SJCRH30 (cell line): ENCODE results near the gene GPR176. TPM values are rescaled to one million over a fixed set of nuclear protein-coding genes. Genes with fewer than 3 reads are reported as not detected.
"Not testable (repeated sequence)": the region's sequence is repeated elsewhere in the genome, so short reads cannot be mapped to it uniquely, and the experiment has no call there.

Experiments used
- DNase-seq, 2 experiments: peaks; one replicate each; pipeline ENCODE4 v3.0.0-alpha.2; 2015 to 2020
- H3K27ac ChIP-seq: fragments of 250-450 bp; sonication (Bioruptor Pico); 2 replicates; pipeline ENCODE4 v1.5.1; 2020; ENCODE audit warnings: mild to moderate bottlenecking, moderate library complexity
- H3K27me3 ChIP-seq: fragments of 250-450 bp; sonication (Bioruptor Pico); 2 replicates; pipeline ENCODE4 v1.5.1; 2020; ENCODE audit warnings: mild to moderate bottlenecking, moderate library complexity
- H3K36me3 ChIP-seq: fragments of 250-450 bp; sonication (Bioruptor Pico); 2 replicates; pipeline ENCODE4 v1.5.1; 2020; ENCODE audit warnings: mild to moderate bottlenecking, moderate library complexity
- H3K4me1 ChIP-seq: fragments of 250-450 bp; sonication (Bioruptor Pico); 2 replicates; pipeline ENCODE4 v1.5.1; 2020; ENCODE audit warnings: mild to moderate bottlenecking, moderate library complexity
- H3K4me3 ChIP-seq: fragments of 250-450 bp; sonication (Bioruptor Pico); 2 replicates; pipeline ENCODE4 v1.5.1; 2020; ENCODE audit warnings: mild to moderate bottlenecking, moderate library complexity
- H3K9me3 ChIP-seq: fragments of 250-450 bp; sonication (Bioruptor Pico); replicated peaks from 2 replicates; pipeline ENCODE4 v1.5.1; 2020; ENCODE audit warnings: mild to moderate bottlenecking, moderate library complexity
- total RNA-seq: library from RNA; depleted of rRNA; stranded (reverse); fragments of >200 nt; shearing (Covaris generic); gene quantifications from 2 replicates; pipeline ENCODE4 v1.2.3, GENCODE V29; 2014

GPR176 gene
- total RNA-seq, 1 experiment from 2014 or later: 16.1 TPM

DNA sequence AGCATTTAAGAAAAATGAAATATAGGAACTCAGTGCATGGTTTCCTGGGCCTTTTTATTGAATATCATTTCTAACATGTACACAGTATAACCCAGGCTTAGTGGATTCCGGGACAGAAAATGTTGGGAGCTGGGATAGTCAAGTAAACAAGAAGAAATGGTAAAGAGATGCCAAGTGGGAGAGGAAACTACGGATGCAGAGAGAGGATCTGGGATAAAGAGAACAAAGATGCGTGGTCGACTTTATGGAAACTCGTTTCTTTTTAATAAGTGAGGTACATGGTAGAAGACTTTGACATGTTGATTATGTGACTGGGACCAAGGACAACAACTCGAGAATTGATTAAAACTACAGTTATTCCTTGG lies 1.2 kb upstream of the GPR176 start:
- H3K36me3 ChIP-seq: no peaks in the 10 kb centered on the region
- DNase-seq: no peak
- H3K27me3 ChIP-seq: no peaks in the 10 kb centered on the region
- peak overlapping the region; percentile 85 for H3K27ac ChIP-seq
- H3K9me3 ChIP-seq: no peaks in the 10 kb centered on the region
- peaks cover 7% of the 10 kb centered on the region; the same call in 1 of the 2 replicates for H3K4me1 ChIP-seq
- H3K4me3 ChIP-seq: peak overlapping the region; percentile 63

DNA sequence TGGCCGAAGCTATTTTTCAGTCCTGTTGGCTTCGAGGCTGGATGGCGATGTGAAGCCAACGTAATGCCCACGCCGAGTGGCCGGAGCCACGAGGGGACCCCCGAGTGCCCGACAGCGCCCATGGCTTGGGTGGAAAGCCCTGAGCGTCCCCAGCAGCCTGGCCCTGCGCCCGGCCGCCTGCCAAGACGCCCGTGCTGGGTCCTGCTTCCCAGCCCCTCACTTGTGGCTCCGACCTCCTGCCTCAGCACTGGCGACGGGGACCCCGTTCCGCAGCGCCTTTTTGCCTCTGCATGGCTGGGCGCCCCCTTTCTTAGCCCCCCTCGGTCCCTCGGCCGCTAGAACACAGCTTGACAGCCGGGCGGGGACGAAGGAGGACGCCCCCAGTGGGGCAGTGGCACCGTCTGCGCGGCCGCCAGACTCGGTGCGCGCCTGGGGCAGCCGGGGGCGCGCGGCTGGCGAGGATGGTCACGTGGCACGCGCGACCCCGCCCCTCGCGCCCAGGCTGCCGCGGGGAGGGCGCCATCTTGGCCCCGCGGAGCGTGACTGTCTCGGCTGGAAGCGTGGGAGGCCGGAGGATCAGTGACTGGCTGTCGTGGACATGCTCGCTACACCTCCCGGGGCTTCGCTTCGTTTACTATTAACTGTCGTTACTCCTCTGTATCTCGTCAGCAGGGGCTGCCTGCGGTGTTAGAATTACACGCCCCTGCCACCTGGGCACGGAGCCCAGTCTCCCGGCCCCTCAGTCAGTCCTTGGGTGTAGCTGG lies 626 bp upstream of the GPR176 start:
- Histone ChIP-seq H3K27me3 (no peaks in the 10 kb centered on the region), H3K27ac (peak overlapping the region; percentile 85), H3K4me3 (peak overlapping the region; percentile 63), H3K4me1 (peaks cover 7% of the 10 kb centered on the region; the same call in 1 of the 2 replicates), H3K36me3 (no peaks in the 10 kb centered on the region), H3K9me3 (no peaks in the 10 kb centered on the region)
- DNase-seq: peak; percentile 78 to 85

- DNase-seq: no peak
- peaks cover 7% of the 10 kb centered on the region; the same call in 1 of the 2 replicates for H3K4me1 ChIP-seq
- no peaks in the 10 kb centered on the region for H3K36me3 ChIP-seq
- no peaks in the 10 kb centered on the region for H3K9me3 ChIP-seq
- peak overlapping the region; percentile 63 for H3K4me3 ChIP-seq
- H3K27ac ChIP-seq: no peak overlapping the region
- no peaks in the 10 kb centered on the region for H3K27me3 ChIP-seq
Observed at GRCh38 chr15:39919411-39919747, 687 bp downstream of the GPR176 start.

DNA sequence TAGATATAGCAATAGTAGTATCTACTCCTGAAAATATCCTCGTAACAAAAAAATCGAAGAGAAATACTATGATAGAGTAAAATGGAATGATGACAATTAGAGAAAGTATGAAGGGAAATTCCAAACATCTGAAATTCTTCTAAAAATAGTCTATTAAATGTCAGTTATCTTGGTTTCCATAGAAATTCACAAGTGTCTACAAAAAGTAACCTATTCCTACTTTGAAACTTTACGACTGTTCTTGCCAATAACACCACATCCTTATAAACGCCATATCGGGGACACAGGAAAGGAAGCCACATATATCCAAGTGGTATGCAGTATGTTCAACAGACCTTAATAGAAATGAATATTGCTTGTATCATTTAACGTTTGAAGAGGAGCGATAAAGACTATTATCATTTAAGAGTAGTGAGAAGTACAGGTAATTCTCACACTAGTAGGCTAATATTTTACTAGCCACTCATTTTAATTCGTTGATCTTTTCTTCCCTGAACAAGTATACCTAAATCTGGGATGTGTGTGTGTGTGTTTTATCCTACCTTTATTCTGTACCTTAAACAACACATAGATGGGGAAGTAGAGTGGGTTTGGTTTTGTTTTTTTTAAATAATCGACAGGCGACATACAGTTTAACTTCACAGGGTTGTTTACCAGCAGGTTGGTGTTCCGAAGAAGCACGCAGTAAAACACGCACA lies 1.2 kb downstream of the GPR176 start:
- Histone ChIP-seq H3K4me3 (peak overlapping the region; percentile 63), H3K27ac (no peak overlapping the region)
- no peak for DNase-seq

GRCh38 chr15:39914977-39915376 lies 5.1 kb downstream of the GPR176 start:
- Histone ChIP-seq H3K4me1 (no peaks in the 10 kb centered on the region), H3K36me3 (no peaks in the 10 kb centered on the region), H3K27me3 (no peaks in the 10 kb centered on the region), H3K4me3 (no peak overlapping the region), H3K27ac (no peak overlapping the region), H3K9me3 (no peaks in the 10 kb centered on the region)
- no peak for DNase-seq

More for the DNA sequence above, 1.2 kb downstream of the GPR176 start:
- H3K4me1 ChIP-seq: peaks cover 7% of the 10 kb centered on the region; the same call in 1 of the 2 replicates
- no peaks in the 10 kb centered on the region for H3K27me3 ChIP-seq
- H3K9me3 ChIP-seq: no peaks in the 10 kb centered on the region
- no peaks in the 10 kb centered on the region for H3K36me3 ChIP-seq

DNA sequence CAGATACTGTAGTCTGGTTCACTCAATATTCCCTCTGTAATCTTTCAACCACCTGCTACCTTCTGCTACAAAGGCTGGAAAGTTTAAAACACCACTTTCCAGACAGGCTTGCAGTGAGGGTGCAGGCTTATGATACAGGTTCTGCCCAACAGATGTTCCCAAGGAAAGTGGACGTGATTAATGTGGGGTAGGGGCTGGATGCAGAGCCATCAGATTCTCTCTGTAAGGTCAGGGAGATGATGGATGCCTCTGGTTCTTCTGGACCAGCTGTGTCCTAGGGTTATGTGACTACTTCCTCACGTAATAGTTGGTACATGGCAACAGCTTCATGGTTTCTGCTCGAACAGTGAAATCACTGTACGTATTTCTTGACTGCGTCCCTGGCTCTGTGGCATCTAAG lies 11.1 kb downstream of the GPR176 start:
- Histone ChIP-seq H3K4me3 (no peak overlapping the region), H3K9me3 (no peaks in the 10 kb centered on the region), H3K27ac (no peak overlapping the region; the same call in 1 of the 2 replicates), H3K4me1 (peaks cover 6% of the 10 kb centered on the region; the same call in 1 of the 2 replicates), H3K36me3 (no peaks in the 10 kb centered on the region), H3K27me3 (no peaks in the 10 kb centered on the region)
- DNase-seq: no peak

GRCh38 chr15:39908186-39908585 lies 11.9 kb downstream of the GPR176 start:
- peaks cover 6% of the 10 kb centered on the region; the same call in 1 of the 2 replicates for H3K4me1 ChIP-seq
- H3K9me3 ChIP-seq: no peaks in the 10 kb centered on the region
- no peak overlapping the region for H3K4me3 ChIP-seq
- DNase-seq: peak; percentile 49 to 71
- no peaks in the 10 kb centered on the region for H3K27me3 ChIP-seq
- no peaks in the 10 kb centered on the region for H3K36me3 ChIP-seq
- H3K27ac ChIP-seq: peak overlapping the region; percentile 3; the same call in 1 of the 2 replicates

- Histone ChIP-seq H3K36me3 (no peaks in the 10 kb centered on the region), H3K27me3 (no peaks in the 10 kb centered on the region), H3K4me1 (peaks cover 6% of the 10 kb centered on the region; the same call in 1 of the 2 replicates), H3K27ac (no peak overlapping the region), H3K9me3 (no peaks in the 10 kb centered on the region), H3K4me3 (no peak overlapping the region)
- DNase-seq: no peak
Observed at GRCh38 chr15:39907216-39907615, 12.8 kb downstream of the GPR176 start.

DNA sequence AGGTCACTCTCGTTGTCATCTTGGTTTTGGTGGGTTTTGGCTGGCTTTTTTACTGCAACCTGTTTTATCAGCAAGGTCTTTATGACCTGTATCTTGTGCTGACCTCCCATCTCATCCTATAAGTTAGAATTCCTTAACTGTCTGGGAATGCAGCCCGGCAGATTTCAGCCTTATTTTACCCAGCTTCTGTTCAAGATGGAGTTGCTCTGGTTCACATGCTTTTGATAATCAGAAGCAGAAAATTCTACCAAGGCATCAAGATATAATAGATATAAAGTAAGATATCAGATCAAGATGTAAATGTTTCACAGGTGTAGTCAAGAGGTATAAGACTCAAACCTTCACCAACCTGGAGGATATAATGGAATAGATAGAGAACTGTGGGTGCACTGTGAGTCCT lies 16.0 kb downstream of the GPR176 start:
- DNase-seq: no peak
- H3K27ac ChIP-seq: no peak overlapping the region

GRCh38 chr15:39898317-39898716 lies 21.7 kb downstream of the GPR176 start:
- Histone ChIP-seq H3K27me3 (no peaks in the 10 kb centered on the region), H3K9me3 (no peaks in the 10 kb centered on the region), H3K4me3 (no peak overlapping the region), H3K27ac (peak overlapping the region; percentile 2; the same call in 1 of the 2 replicates), H3K4me1 (peaks cover 9% of the 10 kb centered on the region), H3K36me3 (no peaks in the 10 kb centered on the region)
- peak in 1 of 2 experiments; percentile 57 for DNase-seq

More for the DNA sequence above, 16.0 kb downstream of the GPR176 start:
- peaks cover 6% of the 10 kb centered on the region; the same call in 1 of the 2 replicates for H3K4me1 ChIP-seq
- no peaks in the 10 kb centered on the region for H3K27me3 ChIP-seq
- no peak overlapping the region for H3K4me3 ChIP-seq
- H3K36me3 ChIP-seq: no peaks in the 10 kb centered on the region
- no peaks in the 10 kb centered on the region for H3K9me3 ChIP-seq

- H3K9me3 ChIP-seq: no peaks in the 10 kb centered on the region
- DNase-seq: no peak
- no peak overlapping the region for H3K27ac ChIP-seq
- no peaks in the 10 kb centered on the region for H3K36me3 ChIP-seq
- no peak overlapping the region for H3K4me3 ChIP-seq
- peaks cover 9% of the 10 kb centered on the region for H3K4me1 ChIP-seq
- no peaks in the 10 kb centered on the region for H3K27me3 ChIP-seq
Observed at GRCh38 chr15:39896846-39897245, 23.2 kb downstream of the GPR176 start.

- Histone ChIP-seq H3K36me3 (no peaks in the 10 kb centered on the region), H3K4me1 (peaks cover 9% of the 10 kb centered on the region), H3K27ac (no peak overlapping the region), H3K9me3 (no peaks in the 10 kb centered on the region), H3K27me3 (no peaks in the 10 kb centered on the region), H3K4me3 (no peak overlapping the region)
- DNase-seq: peak in 1 of 2 experiments; percentile 28
Observed at GRCh38 chr15:39896101-39896500, 24.0 kb downstream of the GPR176 start.

GRCh38 chr15:39893051-39893450 lies 27.0 kb downstream of the GPR176 start:
- not testable (repeated sequence) for H3K27me3 ChIP-seq, H3K36me3 ChIP-seq, H3K27ac ChIP-seq, DNase-seq, H3K4me3 ChIP-seq, H3K9me3 ChIP-seq, H3K4me1 ChIP-seq

- Histone ChIP-seq H3K4me3 (no peak overlapping the region), H3K4me1 (0 out of 2 replicates have a peak, but pooled peaks cover 3% of the 10 kb centered on the region), H3K27me3 (no peaks in the 10 kb centered on the region), H3K36me3 (no peaks in the 10 kb centered on the region), H3K9me3 (no peaks in the 10 kb centered on the region), H3K27ac (no peak overlapping the region)
- no peak for DNase-seq
Observed at GRCh38 chr15:39892418-39892817, 27.6 kb downstream of the GPR176 start.

- no peak for DNase-seq
- H3K4me1 ChIP-seq: no peaks in the 10 kb centered on the region
- no peaks in the 10 kb centered on the region for H3K36me3 ChIP-seq
- no peaks in the 10 kb centered on the region for H3K9me3 ChIP-seq
- no peak overlapping the region for H3K4me3 ChIP-seq
- no peak overlapping the region for H3K27ac ChIP-seq
- H3K27me3 ChIP-seq: no peaks in the 10 kb centered on the region
Observed at GRCh38 chr15:39890621-39891020, 29.4 kb downstream of the GPR176 start.
